Endothelial cell (in vitro differentiated cells): Measurements from ENCODE around the gene PDGFC. TPM values are rescaled to one million over a fixed set of nuclear protein-coding genes. Genes with fewer than 3 reads are reported as not detected.
A peak's percentile ranks its signal among the peaks of the same experiment; 100 is the strongest.

Experiments used
- DNase-seq: peaks from one replicate; pipeline ENCODE4 v3.0.0; 2021; ENCODE audit warnings: low spot score
- H3K27ac Mint-ChIP-seq: one replicate; pipeline ENCODE4 v1.8.0; 2021; ENCODE audit warnings: mixed read lengths, inconsistent platforms; ENCODE audit not compliant: unreplicated experiment
- H3K27me3 Mint-ChIP-seq: one replicate; pipeline ENCODE4 v1.8.0; 2021; ENCODE audit warnings: mild to moderate bottlenecking, moderate library complexity, mixed read lengths, inconsistent platforms; ENCODE audit not compliant: unreplicated experiment
- H3K36me3 Mint-ChIP-seq: one replicate; pipeline ENCODE4 v1.8.0; 2021; ENCODE audit warnings: mild to moderate bottlenecking, low read depth, mixed read lengths, inconsistent platforms; ENCODE audit not compliant: unreplicated experiment
- H3K4me1 Mint-ChIP-seq: one replicate; pipeline ENCODE4 v1.8.0; 2021; ENCODE audit warnings: mild to moderate bottlenecking, mixed read lengths, inconsistent platforms; ENCODE audit not compliant: unreplicated experiment
- H3K4me3 Mint-ChIP-seq: one replicate; pipeline ENCODE4 v1.8.0; 2021; ENCODE audit warnings: mild to moderate bottlenecking, mixed read lengths, inconsistent platforms; ENCODE audit not compliant: unreplicated experiment
- H3K9me3 Mint-ChIP-seq: one replicate; pipeline ENCODE4 v1.8.0; 2021; ENCODE audit warnings: mixed read lengths, inconsistent platforms; ENCODE audit not compliant: unreplicated experiment
- total RNA-seq: library from RNA; stranded (reverse); fragmentation: NEBNext Ultra II Directional; extraction: Animal tissue kit (Norgen Biotek cat#: 25700); gene quantifications from one replicate; pipeline ENCODE4 v1.2.1, GENCODE V29; 2021; ENCODE audit not compliant: unreplicated experiment
- TF ChIP-seq, protein P1 (sequence below): fragments of 200-600 bp; sonication (generic); IDR thresholded peaks from one replicate; pipeline ENCODE4 v1.5.0; 2021; ENCODE audit warnings: antibody characterized with exemption; ENCODE audit not compliant: unreplicated experiment

PDGFC gene
- total RNA-seq, 1 donor from 2014 or later, result 22.0 TPM

DNA sequence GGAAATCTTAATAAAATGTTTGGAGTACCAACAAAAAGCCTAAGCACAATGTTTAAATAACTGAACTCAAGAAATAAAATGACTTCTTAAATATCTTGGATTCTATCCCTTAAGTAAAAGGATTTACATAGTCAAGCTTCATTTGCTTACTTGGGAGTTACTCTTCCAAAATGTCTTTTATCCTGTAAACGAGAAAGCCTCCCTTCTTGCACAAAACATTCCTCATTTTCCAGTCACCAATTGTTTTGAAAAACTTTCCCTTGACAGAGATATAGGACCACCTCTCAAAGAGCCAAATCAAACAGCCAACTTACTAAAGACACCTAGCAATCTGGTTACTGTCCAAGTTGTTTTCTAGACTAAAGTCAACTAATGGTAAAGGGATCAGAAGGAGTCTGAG, 18.6 kb downstream of the PDGFC start:
- DNase-seq, result no peak
- Mint-ChIP-seq H3K27ac (no peak overlapping the region), H3K9me3 (no peaks in the 10 kb centered on the region), H3K36me3 (no peaks in the 10 kb centered on the region), H3K4me1 (peaks cover 43% of the 10 kb centered on the region), H3K27me3 (peaks cover 2% of the 10 kb centered on the region), H3K4me3 (no peak overlapping the region)
- TF ChIP-seq, protein P1, sequence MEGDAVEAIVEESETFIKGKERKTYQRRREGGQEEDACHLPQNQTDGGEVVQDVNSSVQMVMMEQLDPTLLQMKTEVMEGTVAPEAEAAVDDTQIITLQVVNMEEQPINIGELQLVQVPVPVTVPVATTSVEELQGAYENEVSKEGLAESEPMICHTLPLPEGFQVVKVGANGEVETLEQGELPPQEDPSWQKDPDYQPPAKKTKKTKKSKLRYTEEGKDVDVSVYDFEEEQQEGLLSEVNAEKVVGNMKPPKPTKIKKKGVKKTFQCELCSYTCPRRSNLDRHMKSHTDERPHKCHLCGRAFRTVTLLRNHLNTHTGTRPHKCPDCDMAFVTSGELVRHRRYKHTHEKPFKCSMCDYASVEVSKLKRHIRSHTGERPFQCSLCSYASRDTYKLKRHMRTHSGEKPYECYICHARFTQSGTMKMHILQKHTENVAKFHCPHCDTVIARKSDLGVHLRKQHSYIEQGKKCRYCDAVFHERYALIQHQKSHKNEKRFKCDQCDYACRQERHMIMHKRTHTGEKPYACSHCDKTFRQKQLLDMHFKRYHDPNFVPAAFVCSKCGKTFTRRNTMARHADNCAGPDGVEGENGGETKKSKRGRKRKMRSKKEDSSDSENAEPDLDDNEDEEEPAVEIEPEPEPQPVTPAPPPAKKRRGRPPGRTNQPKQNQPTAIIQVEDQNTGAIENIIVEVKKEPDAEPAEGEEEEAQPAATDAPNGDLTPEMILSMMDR, result no peak

DNA sequence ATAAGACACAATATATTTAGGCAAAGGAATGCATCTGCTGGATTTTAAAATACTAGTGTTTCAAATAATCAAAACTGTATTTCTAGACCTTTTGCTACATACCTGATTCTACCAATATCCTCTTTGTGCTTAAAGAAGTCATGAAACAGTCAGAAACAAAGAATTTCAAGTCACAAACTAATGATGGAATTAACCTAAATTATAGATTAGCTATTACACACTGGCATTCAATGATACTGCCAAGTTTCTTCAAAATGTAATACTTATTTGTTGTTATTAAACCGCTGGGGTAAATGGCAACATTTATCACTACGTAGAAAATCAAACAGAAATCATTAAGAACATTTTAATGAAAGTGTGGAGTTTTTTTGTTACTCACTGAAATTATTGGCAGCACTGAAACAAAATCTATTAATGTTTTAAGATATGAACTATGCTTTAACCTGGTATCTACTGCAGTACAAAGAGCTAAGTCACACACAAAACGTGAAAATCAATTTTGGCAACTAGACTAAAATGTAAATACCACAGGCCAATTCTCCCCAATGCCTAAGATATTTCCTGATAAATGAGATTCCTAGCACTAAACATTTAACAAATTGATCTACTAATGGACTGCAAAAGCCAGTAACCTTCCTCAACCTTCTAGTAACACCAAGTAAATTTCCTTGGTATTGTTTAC, 19.4 kb downstream of the PDGFC start:
- Mint-ChIP-seq H3K9me3 (no peaks in the 10 kb centered on the region), H3K27me3 (no peaks in the 10 kb centered on the region), H3K4me1 (peaks cover 37% of the 10 kb centered on the region), H3K27ac (no peak overlapping the region), H3K36me3 (no peaks in the 10 kb centered on the region), H3K4me3 (no peak overlapping the region)
- TF ChIP-seq, protein P1, result no peak
- no peak for DNase-seq

GRCh38 chr4:156950948-156951347, 20.7 kb downstream of the PDGFC start:
- TF ChIP-seq, protein P1, result no peak
- Mint-ChIP-seq H3K27ac (no peak overlapping the region), H3K27me3 (no peaks in the 10 kb centered on the region), H3K36me3 (no peaks in the 10 kb centered on the region), H3K4me1 (peaks cover 41% of the 10 kb centered on the region), H3K4me3 (no peak overlapping the region), H3K9me3 (no peaks in the 10 kb centered on the region)
- DNase-seq, result no peak

- no peak for DNase-seq
- Mint-ChIP-seq H3K4me1 (peaks cover 37% of the 10 kb centered on the region), H3K4me3 (no peak overlapping the region), H3K27me3 (no peaks in the 10 kb centered on the region), H3K36me3 (no peaks in the 10 kb centered on the region), H3K9me3 (no peaks in the 10 kb centered on the region), H3K27ac (no peak overlapping the region)
- TF ChIP-seq, protein P1, result no peak
Measured at GRCh38 chr4:156950090-156950489, 21.5 kb downstream of the PDGFC start.

GRCh38 chr4:156949373-156949814, 22.2 kb downstream of the PDGFC start:
- H3K4me3 Mint-ChIP-seq, result no peak overlapping the region
- H3K27ac Mint-ChIP-seq, result peak overlapping the region; percentile 59
- no peaks in the 10 kb centered on the region for H3K27me3 Mint-ChIP-seq
- H3K36me3 Mint-ChIP-seq, result no peaks in the 10 kb centered on the region
- peaks cover 37% of the 10 kb centered on the region for H3K4me1 Mint-ChIP-seq
- no peak for DNase-seq
- H3K9me3 Mint-ChIP-seq, result no peaks in the 10 kb centered on the region
- TF ChIP-seq, protein P1, result no peak
